ENCODE measurements around the gene TAS2R40.

DNA sequence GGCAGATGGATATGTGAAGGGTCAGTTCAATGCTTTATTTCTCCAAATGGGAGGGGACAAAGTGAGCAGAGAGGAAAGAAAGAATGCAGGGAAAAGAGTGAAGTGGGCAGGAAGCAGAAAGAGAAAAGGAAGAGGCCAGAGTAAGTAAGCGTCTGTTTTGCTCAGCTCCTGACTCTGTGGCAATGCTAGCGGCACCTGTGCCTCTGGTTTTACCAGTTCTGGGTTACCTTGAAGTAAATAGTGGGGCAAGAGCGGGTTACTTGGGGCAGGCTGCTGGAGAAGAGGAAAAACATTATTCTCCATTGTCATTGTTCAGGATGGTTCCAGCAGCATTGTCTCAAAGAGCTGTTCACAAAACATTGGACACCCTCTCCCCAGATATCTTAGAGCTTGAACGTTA is 1.9 kb downstream of the TAS2R40 start:
- TF ChIP-seq, protein P1, sequence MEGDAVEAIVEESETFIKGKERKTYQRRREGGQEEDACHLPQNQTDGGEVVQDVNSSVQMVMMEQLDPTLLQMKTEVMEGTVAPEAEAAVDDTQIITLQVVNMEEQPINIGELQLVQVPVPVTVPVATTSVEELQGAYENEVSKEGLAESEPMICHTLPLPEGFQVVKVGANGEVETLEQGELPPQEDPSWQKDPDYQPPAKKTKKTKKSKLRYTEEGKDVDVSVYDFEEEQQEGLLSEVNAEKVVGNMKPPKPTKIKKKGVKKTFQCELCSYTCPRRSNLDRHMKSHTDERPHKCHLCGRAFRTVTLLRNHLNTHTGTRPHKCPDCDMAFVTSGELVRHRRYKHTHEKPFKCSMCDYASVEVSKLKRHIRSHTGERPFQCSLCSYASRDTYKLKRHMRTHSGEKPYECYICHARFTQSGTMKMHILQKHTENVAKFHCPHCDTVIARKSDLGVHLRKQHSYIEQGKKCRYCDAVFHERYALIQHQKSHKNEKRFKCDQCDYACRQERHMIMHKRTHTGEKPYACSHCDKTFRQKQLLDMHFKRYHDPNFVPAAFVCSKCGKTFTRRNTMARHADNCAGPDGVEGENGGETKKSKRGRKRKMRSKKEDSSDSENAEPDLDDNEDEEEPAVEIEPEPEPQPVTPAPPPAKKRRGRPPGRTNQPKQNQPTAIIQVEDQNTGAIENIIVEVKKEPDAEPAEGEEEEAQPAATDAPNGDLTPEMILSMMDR (IDR thresholded peaks at IDR 0.05; ENCODE audit: insufficient read depth, low read length, poor library complexity, severe bottlenecking): no peak
- no peak for TF ChIP-seq EZH2phosphoT487 (conservative IDR thresholded peaks at IDR 0.05; ENCODE audit: low read length)
